Posterior vena cava (tissue), 2 donors: ENCODE data around the gene RNF220. TPM values are rescaled to one million over a fixed set of nuclear protein-coding genes. Genes with fewer than 3 reads are reported as not detected.
A peak's percentile ranks its signal among the peaks of the same experiment; 100 is the strongest.

Experiments
- DNase-seq: peaks from one replicate; pipeline ENCODE4 v3.0.0-alpha.2; 2020; ENCODE audit warnings: low spot score
- intact Hi-C, 2 donors: fragments of 100-400 bp; cut with DNase I; formaldehyde crosslinking; loops; one replicate each; pipeline versions ENCODE4 v1.14.1 to v1.14.2; 2022 to 2023
- total RNA-seq, 2 donors: library from RNA; stranded (reverse); fragmentation: NEBNext Ultra II Directional; extraction: Animal tissue kit (Norgen Biotek cat#: 25700); gene quantifications; one replicate each; pipeline ENCODE4 v1.2.1, GENCODE V29; 2021
- donor health status: DM: yes; HTN: yes; CAD: no.
- donor health status: DM: yes; HTN: yes; CAD: no.

RNF220 gene
- total RNA-seq, 2 donors from 2014 or later: 46.4 to 53.6 TPM

- DNase-seq: peak; percentile 62
- intact Hi-C loops: loop anchor here (5.0 to 10.0 kb wide), 3 partner anchors 218 to 1160 kb away; partner anchors contain the start of gene DMAP1 (in 1 of the 2)
Measured at GRCh38 chr1:44592208-44593145, 187.4 kb downstream of the RNF220 start.

DNA sequence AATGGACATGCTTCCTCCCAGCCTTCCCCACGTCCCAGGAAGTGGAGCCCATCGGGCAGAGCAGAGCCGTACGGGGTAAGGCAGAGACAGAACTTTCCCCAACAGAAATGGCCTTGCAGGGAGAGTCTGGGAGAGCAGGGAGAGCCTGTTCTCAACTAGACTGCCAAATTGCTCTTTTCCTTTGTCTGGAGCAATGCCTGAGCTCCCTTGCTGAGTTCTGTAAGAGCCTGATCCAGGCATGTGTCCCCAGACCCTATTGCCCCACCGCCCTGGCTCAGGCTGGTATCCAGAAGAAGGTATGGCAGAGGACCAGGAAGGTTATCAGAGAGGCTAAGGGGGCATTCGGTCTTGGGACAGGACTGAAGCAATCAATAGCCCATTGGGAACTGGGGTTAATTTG lies 189.3 kb downstream of the RNF220 start:
- intact Hi-C loops: loop anchor here (5.0 to 10.0 kb wide), 3 partner anchors 220 to 1162 kb away; partner anchors contain the start of gene DMAP1 (in 1 of the 2)
- peak; percentile 24 for DNase-seq

- intact Hi-C loops: loop anchor here (5.0 to 10.0 kb wide), 4 partner anchors 218 to 1163 kb away; partner anchors contain the start of gene DMAP1 (in 1 of the 2)
- DNase-seq: peak; percentile 94
Measured at GRCh38 chr1:44594871-44595735, 190.0 kb downstream of the RNF220 start.

DNA sequence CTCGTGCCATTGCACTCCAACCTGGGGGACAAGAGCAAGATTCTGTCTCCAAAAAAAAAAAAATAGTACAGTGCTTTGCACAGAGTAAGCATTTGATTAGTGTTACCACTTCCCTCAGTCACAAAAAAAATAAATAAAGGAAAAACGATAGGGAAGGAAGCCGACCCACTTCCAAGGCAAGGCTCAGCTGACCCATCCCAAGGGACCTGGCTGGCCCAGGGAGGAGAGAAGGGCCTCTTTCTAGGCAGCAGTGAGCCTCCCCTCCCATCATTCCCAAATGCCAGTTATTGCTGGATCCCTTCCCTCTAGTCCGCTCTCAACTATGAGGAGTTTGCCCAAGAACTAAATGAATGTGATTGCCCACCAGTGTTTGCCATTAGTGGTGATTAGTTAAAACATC lies 191.5 kb downstream of the RNF220 start:
- intact Hi-C loops: loop anchor here (5.0 to 10.0 kb wide), 3 partner anchors 219 to 382 kb away; partner anchors contain the start of gene DMAP1 (in 1 of the 2)
- peak; percentile 44 for DNase-seq

- intact Hi-C loops: loop anchor here (1.0 to 10.0 kb wide), 4 partner anchors 46 to 383 kb away; partner anchors contain the start of gene DMAP1 (in 1 of the 2)
- DNase-seq: peak; percentile 24
Measured at GRCh38 chr1:44598167-44598566, 193.1 kb downstream of the RNF220 start.

- intact Hi-C loops: no loop called here
Measured at GRCh38 chr1:44602634-44603628, 197.9 kb downstream of the RNF220 start.

DNA sequence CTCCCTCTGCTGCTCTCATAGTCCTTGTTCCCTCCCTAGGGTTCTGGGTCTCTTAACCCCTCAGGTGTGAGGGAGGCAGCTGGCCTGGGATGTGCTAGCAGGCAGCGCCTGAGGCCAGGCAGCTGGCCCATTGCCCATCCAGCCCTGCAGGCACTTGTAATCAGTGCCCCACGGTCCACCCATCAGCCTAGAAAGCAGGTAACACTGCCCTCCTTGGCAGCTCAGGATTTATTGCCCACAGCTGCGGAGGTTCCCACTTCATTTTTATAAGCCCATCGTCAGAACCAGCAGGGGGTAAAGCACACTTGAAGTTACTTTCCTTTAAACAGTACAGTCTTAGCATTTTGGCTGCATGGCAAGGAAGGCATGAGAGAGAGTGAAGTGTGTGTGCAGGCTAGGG lies 198.7 kb downstream of the RNF220 start:
- peak; percentile 62 for DNase-seq
- intact Hi-C loops: no loop called here

More at GRCh38 chr1:44602634-44603628, 197.9 kb downstream of the RNF220 start:
- peak; percentile 50 for DNase-seq

DNA sequence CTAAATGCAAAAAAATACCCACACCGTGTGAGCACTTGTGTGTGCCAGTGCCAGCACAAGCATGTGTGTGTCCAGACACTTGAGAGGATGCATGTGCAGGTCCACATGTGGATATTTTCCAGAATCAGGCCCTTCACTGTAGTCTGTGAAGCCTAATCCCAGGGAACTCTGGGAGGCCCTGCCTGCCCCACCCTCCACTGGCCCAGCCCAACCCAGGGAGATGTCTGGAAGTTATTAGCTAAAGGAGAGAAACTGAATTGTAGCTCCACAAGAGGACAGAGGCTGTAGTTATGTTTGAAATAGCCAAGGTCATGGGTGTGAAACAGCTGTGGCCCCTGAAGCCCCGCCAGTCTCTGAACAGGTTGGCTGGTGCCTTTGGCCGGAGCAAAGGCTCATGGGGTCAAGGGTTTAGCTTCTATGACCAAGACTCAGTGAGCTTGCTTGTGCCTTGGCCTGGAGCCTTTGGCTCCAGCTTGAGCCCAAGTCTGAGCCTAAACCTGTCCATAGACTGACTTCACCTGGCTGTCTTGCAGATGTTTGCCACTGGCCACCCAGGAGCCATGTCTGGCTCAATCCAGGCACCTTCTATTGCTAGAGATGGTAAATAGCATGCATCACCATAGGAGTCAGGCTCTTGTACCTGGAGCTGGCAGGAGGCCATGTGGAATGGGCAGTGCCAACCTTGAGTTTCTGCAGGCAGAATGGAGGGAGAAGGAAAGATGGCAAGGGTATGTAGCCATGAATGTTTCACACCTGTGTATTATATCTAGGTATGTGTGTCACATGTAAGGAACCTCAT lies 199.3 kb downstream of the RNF220 start:
- DNase-seq: no peak
- intact Hi-C loops: no loop called here

GRCh38 chr1:44605914-44606615 lies 201.0 kb downstream of the RNF220 start:
- DNase-seq: no peak
- intact Hi-C loops: no loop called here

- intact Hi-C loops: no loop called here
- no peak for DNase-seq
Measured at GRCh38 chr1:44606701-44607281, 201.7 kb downstream of the RNF220 start.

- DNase-seq: no peak
- intact Hi-C loops: no loop called here
Measured at GRCh38 chr1:44608141-44608540, 203.1 kb downstream of the RNF220 start.

DNA sequence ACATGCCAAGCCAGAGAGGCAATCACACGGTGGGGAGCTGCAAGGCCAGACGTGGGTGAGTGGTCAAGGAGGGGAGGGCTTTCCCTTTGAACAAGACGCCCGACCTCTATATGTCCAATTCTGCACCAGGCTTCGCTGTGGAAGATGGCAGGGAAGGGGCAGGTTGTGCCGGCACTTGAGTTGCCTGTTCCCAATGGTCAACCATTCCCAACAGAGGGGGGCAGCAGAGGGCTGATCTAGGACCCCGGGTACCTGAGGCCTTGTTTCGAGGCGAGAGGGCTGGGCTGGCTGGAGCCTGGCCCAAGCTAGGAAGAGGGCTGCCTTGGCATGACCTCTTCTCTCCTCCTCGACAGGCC lies 204.3 kb downstream of the RNF220 start:
- intact Hi-C loops: no loop called here
- DNase-seq: no peak

- intact Hi-C loops: loop anchor here (2.0 kb wide), 1 partner anchor 41 kb away; no protein-coding TSS in a partner anchor
Measured at GRCh38 chr1:44609768-44610526, 204.9 kb downstream of the RNF220 start.

GRCh38 chr1:44610527-44611148 lies 205.6 kb downstream of the RNF220 start:
- no peak for DNase-seq
- intact Hi-C loops: loop anchor here (2.0 kb wide), 1 partner anchor 40 kb away; no protein-coding TSS in a partner anchor

More at GRCh38 chr1:44609768-44610526, 204.9 kb downstream of the RNF220 start:
- DNase-seq: no peak

DNA sequence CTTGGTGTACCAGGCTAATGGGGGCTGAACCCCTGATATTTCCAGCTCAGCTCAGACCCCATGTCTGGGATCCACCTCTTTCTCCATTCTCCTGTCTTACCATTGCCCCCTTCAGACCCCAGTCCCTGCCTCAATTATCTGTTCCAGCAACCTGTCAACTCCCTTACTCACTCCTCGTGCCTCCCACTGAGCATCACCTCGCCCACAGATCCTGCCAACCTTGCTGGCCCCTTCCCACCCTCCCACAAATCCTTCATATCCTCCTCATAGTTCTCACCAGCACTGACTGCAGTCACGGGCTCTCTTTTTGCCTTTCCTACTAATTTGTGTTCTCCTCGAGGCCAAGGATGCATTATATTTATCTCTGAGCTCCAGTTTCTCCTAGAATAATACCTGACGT lies 206.4 kb downstream of the RNF220 start:
- DNase-seq: no peak
- intact Hi-C loops: loop anchor here (2.0 kb wide), 1 partner anchor 39 kb away; no protein-coding TSS in a partner anchor
